ENCODE results near the gene RBMX.
"Not testable (repeated sequence)": the region's sequence is repeated elsewhere in the genome, so short reads cannot be mapped to it uniquely, and the experiment has no call there.

DNA sequence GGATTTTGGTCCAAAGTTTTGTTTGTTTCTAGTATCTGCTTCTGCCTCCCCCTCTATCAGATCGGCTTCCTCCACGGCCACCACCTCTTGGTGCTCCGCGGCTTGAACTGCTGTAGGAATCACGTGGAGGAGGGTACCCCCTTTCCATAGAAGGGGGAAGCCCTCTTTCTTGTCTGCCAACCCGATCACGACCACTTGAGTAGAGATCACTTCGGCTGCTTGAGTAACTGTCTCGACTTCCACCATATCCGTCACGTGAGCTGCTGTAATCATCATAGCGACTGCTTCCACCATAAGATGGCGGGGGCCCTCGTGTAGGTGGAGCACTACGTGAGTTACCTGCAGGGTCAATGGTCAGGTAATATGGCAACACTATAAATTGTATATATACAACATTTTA, 6.4 kb downstream of the RBMX start:
- TF ChIP-seq, protein P1, sequence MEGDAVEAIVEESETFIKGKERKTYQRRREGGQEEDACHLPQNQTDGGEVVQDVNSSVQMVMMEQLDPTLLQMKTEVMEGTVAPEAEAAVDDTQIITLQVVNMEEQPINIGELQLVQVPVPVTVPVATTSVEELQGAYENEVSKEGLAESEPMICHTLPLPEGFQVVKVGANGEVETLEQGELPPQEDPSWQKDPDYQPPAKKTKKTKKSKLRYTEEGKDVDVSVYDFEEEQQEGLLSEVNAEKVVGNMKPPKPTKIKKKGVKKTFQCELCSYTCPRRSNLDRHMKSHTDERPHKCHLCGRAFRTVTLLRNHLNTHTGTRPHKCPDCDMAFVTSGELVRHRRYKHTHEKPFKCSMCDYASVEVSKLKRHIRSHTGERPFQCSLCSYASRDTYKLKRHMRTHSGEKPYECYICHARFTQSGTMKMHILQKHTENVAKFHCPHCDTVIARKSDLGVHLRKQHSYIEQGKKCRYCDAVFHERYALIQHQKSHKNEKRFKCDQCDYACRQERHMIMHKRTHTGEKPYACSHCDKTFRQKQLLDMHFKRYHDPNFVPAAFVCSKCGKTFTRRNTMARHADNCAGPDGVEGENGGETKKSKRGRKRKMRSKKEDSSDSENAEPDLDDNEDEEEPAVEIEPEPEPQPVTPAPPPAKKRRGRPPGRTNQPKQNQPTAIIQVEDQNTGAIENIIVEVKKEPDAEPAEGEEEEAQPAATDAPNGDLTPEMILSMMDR (conservative IDR thresholded peaks at IDR 0.05; ENCODE audit: low read depth, low read length): not testable (repeated sequence)
- not testable (repeated sequence) for TF ChIP-seq MAFK (IDR thresholded peaks at IDR 0.05; ENCODE audit: low read depth, low read length); FOS (IDR thresholded peaks at IDR 0.05; ENCODE audit: low read depth, low read length); CEBPB (IDR thresholded peaks at IDR 0.05; ENCODE audit: low read depth, low read length); MAZ (IDR thresholded peaks at IDR 0.05; ENCODE audit: borderline replicate concordance, low read depth, low read length); USF2 (IDR thresholded peaks at IDR 0.05; ENCODE audit: low read depth, low read length); POLR2A (IDR thresholded peaks at IDR 0.05; ENCODE audit: low read depth, low read length); RCOR1 (IDR thresholded peaks at IDR 0.05; ENCODE audit: insufficient replicate concordance, low read length); ELK1 (IDR thresholded peaks at IDR 0.05; ENCODE audit: borderline replicate concordance, low read depth, low read length); RFX5 (IDR thresholded peaks at IDR 0.05; ENCODE audit: low read depth, low read length); MXI1 (IDR thresholded peaks at IDR 0.05; ENCODE audit: borderline replicate concordance, low read depth, low read length); RAD21 (IDR thresholded peaks at IDR 0.05; ENCODE audit: low read length); BHLHE40 (IDR thresholded peaks at IDR 0.05; ENCODE audit: low read depth, low read length); CHD1 (IDR thresholded peaks at IDR 0.05; ENCODE audit: low read depth, low read length)
